NAMALWA (cell line): ENCODE results near the gene TYROBP.
"Not testable (repeated sequence)": the region's sequence is repeated elsewhere in the genome, so short reads cannot be mapped to it uniquely, and the experiment has no call there.

ENCODE experiments used
- DNase-seq: peaks from one replicate; pipeline ENCODE4 v3.0.0-alpha.2; 2015; ENCODE audit warnings: low spot score

Gene TYROBP

DNA sequence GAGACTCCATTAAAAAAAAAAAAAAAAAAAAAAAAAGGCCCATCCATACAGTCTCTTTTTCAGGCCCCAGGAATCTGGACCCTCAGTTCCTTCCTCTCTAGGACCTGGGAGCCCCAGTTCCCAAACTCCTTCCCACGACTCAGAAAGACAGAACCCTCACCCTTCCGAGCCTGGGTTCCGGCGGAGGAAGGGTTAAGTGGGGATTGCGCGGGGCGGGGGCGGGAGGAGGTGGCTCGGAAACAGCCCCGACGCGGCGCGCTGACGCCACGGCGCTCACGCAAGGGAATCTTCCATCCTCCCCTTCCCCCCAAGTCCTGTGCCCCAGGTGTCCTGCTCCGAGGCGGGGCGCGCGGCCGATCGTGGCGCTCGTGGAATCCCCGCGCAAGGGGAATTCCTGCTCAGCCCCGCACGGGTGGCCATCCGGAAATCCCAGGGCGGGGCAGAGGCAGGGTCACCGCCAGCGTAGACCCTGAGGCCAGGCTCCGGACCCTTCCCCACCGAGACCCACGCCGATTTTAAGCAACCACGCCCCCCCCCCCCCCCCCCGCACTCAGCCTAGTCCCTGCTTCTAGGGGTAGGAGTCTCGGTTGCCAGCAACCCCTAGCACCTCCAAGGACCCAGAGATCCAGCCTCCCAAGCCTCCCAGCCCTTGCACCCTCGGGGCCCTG lies 8.4 kb downstream of the TYROBP start:
- peak; percentile 94 for DNase-seq

DNA sequence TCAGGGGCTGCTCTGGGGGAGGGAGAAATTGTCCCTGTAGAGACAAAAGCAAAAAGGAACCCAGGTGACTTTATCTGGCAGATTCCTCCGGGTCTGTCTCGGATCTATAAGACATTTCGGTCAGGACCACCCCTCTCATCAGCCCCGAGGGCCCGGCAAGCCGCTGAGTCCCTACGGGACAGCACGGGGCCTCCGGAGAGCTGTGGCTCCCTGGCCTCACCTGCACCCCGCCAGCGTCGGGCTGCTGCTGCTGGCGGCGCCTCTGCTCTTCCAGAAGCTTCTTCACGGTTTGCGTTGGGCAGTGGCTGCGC lies 9.6 kb downstream of the TYROBP start:
- no peak for DNase-seq

DNA sequence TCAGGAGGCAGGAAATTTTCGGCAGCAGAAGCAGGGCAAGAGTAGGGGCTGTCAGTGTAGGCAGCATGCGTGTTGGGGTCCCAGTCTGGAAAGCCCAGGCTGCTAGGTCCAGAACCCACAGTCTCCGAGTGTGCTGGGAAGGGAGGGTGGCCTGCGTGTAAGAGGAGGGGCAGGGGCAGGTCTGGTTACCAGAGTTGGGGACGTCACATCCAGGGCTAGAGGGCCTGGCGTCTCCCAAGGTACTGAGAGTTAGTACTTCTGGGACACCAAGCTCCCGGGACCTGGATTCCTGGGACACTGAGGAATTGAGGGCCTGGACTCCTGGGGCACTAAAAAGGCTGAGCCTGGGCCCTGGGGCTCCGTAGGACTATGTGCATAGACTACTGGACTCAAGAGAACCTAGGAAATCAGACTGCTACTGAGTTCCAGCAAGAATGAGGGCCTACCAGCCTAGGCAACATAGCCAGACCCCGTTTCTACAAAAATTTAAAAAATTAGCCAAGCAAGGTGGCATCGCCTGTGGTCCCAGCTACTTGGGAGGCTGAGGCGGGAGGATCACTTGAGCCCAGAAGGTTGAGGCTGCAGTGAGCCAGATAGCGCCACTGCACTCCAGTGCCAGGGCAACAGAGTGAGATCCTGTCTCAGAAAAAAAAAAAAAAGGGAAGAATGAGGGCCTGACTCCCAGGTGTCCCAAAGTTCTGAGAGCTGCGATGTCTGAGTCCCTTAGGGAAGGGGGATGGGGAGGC lies 10.2 kb downstream of the TYROBP start:
- no peak for DNase-seq

DNA sequence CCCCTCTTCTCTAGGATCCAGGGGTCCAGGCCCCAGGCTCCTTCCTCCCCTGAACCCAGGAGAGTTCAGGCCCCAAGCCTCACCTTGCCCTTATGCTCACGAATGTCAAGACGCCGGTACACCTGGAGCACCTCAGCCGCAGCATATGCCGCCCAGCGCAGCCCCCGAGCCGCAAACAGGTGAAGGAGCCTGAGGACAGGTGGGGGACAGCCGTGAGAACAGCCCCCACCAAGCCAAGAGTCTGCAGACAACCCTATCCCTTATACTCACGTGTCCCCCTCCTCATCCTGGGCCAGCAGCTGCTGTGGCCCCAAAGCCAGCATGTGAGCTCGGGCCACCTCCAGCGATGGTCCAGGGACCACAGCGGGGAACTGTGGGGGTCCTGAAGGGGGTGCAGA lies 11.5 kb downstream of the TYROBP start:
- no peak for DNase-seq

DNA sequence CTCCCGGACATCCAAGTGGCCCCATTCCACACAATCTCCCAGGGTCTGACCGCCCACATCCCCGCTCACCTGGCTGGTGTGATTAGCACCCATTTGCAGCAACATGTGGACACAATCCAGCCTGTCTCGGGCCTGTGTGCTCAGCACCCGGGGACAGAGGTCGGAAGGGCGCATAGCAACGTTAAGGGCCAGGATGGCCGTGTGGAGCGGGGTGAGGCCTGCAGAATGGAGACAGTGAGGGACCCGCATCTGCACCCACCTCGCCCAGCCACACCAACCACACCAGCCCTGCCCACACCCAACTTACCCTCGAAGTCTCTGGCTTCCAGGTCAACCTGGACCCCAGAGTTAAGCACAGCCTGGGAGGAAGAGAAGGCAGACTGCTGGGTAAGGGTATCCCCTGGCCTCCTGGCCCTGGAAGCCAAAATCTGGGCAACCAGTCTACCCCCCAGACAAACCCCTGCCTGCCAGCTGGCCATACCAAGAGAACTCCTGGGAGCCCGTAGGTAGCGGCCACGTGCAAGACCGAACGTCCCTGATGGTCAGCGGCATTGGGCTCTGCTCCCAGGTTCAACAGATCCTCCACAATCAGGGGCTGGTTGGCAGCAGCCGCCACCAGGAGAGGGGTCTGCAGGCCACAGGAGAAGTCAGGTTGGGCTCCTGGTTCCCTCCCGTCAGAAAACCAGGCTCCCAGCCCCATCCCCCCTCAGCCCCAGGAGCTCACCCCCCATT lies 12.0 kb downstream of the TYROBP start:
- no peak for DNase-seq

DNA sequence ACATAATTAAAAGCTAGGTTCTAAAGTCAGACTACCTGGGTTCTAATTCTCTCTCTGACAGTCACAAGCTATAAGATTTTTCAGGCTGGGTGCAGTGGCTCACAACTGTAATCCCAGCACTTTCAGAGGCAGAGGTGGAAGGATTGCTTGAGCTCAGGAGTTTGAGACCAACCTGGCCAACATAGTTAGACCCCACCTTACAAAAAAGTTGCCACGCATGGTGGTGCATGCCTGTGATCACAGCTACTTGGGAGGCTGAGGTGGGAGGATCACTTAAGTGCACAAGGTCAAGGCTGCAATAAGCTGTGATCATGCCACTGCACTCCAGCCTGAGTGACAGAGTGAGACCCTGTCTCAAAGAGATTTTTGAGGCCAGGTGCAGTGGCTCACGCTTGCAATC lies 13.8 kb downstream of the TYROBP start:
- DNase-seq = no peak

DNA sequence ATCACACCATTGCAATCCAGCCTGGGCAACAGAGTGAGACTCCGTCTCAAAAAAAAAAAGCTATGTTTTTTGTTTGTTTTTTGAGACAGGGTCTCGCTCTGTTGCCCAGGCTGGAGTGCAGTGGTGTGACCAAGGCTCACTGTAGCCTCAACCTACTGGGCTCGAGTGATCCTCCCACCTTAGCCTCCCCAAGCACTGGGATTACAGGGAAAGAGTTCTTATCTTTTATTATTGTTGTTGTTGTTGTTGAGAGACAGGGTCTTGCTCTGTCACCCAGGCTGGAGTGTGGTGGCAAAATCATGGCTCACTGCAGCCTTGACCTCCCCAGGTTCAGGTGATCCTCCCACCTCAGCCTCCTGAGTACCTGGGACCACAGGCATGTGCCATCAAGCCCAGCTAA lies 16.3 kb downstream of the TYROBP start:
- DNase-seq = not testable (repeated sequence)

DNA sequence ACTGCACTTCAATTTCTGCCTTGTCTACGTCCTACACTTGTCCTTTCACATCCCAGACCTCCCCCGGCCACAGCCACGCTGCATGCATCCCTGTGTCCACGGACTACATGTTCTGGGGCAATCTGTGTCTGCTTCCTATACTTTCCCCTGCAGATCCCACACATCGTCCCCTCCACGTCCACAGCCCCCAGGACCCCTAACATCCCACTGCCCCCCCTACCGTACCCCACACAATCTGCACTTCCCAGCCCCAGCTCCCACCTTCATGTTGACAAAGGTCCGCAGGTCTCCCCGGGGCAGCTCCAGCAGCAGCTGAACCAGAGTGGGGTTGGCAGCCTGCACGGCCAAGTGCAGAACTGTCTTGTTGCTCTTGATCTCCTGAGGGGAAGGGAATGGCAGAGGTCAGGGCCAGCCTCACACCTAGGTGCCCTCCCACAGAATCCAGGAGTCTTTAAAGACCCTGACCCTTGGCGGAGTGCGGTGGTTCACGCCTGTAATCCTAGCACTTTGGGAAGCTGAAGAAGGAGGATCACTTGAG lies 17.9 kb downstream of the TYROBP start:
- no peak for DNase-seq

DNA sequence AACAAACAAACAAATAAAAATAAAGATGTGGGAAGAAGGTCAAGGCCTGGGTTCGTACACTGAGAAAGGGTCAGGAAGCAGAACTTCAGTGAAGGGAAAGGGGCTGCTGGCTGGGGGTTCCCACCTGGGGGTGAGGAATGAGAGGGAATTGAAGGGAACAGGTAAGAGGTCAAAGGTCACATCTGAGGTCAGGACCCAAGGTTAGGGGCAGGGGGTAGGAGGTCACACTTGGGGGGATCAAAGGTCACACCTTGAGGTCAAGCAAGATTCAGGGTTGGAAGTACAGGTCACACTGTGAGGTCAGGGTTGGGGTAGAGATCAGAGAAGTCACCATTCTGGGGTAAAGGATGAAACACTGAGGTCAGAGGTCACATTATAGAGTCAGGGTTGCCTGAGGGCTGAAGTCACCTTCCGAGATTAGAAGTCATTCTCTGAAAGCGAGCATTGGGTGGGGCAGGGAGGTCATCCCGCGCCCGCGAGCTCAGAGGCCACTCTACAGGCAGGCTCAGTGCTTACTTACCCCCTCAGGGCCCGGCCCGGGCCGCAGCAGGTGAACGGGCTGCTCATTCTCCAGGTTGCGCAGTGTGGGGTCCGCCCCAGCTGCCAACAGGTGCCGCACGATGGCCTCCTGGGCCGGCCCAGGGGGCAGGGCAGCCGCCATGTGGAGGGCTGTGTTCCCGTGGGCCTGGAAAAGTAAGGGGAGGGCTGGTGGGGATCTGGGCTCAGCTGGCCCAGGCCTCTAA lies 18.6 kb downstream of the TYROBP start:
- DNase-seq = no peak

DNA sequence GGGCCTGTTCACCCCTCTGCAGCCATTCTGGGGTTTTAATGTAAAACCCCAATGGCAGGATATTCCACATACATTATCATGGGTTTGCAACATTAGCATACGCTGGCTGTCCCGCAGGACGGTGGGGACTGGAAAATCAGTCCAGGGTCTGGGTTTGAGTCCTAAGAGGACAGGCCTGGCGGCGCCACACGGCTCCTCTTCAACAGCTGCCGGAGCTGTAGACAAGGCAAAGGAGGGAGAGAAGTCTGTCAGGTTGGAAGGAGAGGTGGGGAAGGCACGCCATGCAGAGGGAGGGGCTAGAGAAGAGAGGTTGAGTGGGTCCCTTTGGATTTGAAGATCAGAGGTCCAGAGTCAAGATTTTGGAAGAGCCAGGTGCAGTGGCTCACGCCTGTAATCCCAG lies 19.7 kb downstream of the TYROBP start:
- DNase-seq = no peak

DNA sequence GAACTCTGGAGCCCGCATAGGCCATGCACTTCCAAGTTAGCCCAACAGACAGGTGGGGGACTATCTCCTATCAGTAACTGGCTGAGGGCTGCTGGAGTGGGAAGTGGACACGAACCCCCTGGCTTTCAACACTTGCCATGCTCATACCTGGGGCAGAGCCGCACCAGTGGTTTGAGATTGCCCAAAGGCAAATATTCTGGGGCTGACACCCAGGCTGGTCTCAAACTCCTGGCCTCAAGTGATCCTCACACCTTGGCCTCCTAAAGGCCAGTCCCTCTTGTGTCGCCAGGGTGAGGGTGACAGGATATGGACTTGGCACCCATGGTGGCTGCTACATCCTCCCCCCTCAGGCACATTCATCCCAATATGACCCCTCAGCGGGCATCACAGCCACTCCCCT lies 20.9 kb downstream of the TYROBP start:
- DNase-seq = no peak

DNA sequence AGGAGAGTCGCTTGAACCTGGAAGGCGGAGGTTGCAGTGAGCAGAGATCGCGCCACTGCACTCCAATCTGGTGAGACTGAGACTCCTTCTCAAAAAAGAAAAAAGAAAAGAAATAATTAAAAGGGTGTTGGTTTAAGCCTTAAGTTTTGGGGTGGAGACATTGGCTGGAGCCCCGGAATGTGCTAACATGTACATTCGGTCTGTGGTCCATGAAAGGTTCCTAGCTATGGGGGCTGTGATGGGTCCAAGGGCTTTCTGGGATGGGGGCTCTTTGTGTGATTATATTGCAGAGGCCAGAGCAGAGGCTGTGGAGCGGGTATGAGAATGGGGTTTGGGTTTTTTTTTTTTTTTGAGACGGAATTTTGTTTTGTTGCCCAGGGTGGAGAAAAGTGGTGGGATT lies 22.2 kb downstream of the TYROBP start:
- no peak for DNase-seq

DNA sequence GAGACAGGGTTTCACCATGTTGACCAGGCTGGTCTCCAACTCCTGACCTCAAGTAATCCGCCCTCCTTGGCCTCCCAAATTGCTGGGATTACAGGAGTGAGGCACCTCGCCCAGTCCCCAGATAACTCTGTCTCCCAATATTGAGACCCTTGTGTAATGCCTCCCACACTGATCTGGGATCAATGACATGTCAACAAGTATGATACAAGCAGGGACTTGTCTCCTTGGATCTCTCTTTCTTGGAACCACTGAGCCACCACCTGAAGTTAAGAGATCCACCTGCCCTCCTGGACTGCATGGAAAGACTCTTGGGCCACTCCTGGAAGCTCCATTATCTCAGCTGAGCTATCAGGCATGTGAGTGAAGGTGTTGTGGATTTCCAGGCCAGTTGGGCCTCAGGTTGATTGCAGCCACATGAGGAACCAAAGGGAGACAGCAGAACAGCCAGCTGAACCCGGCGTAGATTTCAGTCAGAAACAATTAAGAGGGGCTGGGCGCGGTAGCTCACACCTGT lies 22.8 kb downstream of the TYROBP start:
- no peak for DNase-seq

DNA sequence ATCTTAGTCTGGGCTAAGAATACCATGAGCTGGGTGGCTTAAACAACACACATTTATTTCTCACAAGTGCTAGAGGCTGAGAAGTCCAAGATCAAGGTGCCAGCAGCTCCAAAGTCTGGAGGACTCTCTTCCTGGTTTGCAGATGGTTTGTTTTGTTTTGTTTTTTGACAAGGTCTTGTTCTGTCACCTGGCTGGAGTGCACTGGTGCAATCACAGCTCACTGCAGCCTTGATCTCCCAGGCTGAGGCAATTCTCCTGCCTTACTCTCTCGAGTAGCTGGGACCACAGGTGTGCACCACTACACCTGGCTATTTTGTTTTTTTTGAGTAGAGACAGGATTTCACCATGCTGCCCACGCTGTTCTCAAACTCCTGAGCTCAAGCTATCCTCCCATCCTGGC lies 24.2 kb downstream of the TYROBP start:
- peak; percentile 38 for DNase-seq

DNA sequence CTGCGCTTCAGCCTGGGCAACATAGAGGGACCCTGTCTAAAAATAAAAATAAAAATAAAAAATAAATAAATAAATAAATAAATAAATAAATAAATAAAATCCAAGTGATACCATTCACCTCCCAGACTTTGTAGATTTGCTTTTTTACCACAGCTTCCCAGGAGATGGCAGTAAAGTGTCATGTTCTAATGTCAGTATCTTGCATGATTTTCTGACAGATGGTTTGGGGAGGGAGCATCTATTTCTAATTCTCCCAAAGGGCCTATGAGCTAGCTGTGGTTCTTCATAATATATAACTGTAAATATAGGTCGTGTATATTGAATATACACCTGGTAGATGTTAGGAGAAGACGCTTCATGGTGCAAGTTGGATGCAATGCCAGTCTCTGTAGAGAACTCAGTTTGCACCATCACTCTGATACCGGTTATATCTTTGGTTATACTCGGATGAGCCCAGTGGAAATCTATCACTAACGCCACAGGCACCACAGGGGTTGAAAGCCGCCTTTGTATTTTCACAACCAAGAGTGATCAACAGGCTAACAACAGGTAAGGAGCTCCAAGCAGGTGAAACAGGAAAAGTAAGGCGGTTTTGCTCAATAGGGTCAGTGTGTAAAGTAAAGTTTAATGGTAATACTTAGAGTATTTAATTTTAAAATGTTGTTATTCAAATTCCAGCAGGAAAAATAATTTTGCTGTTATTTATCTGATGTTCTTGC lies 25.8 kb downstream of the TYROBP start:
- peak; percentile 90 for DNase-seq

DNA sequence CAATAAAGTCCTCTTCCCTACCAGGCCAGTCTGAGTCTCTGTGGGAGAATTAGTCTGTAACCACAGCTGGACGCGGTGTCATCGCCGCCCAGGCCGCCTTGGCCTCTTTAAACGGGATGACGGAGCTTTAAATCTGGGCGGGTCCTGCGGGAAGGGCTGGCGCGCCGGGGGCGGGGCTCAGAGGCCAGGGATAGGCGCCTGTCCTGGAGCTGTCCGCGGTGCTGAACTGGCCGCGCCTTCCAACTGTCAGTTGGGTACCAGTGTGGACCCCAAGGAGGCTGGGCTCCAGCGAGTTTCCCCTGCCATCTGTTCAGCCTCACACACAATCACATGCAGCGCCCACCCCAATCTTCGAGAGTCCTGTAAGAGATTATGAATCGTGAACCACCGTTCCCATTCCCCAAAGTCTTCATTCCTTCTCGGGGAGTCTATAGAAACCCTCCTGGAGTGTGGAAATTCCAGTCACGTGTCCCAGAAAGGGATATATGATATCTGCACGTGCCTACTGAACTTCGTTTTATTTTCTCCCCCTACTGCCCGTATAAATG lies 28.3 kb downstream of the TYROBP start:
- DNase-seq = peak; percentile 46

DNA sequence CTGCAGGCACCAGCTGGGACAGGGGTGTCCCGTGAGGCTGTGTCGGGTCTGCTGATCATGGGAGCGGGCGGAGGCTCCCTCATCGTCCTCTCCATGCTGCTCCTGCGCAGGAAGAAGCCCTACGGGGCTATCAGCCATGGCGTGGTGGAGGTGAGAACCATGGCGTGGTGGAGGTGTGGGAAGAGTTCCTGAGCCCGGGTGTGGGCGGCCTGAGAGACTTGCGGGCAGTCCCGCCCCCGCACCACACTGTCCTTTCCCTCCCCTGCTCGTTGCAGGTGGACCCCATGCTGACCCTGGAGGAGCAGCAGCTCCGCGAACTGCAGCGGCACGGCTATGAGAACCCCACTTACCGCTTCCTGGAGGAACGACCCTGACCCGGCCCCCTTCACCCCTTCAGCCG lies 29.0 kb downstream of the TYROBP start:
- no peak for DNase-seq

DNA sequence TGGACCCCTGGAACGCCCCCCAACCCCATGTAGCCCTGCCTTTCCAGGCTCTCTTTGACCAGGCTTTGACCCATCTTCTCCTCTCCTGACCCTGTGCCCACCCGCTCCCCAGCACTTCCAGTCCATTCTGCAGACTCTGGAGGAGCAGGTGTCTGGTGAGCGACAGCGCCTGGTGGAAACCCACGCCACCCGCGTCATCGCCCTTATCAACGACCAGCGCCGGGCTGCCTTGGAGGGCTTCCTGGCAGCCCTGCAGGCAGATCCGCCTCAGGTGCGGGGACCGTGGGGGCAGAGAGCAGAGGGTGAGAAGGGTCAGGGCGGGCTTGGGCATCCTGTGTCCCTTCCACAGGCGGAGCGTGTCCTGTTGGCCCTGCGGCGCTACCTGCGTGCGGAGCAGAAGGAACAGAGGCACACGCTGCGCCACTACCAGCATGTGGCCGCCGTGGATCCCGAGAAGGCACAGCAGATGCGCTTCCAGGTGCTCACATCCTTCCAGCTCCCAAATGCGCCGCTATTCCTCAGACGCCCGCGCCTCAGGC lies 33.6 kb downstream of the TYROBP start:
- no peak for DNase-seq

DNA sequence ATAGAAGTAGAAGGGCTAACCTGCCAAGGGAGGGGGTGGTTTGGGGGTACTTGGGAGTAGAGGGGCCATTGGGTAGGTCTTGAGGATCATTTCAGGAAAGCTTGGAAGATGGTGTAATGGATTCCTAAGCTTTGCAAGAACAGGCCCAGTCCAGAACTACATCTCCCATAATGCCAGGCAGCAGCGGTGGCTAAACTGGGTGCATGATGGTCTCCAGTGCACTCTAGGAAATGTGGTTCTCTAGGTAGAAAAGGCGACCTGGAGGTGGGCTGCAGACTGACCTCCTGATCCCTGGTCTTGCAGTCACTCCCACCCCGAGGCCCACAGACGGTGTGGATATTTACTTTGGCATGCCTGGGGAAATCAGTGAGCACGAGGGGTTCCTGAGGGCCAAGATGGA lies 35.9 kb downstream of the TYROBP start:
- no peak for DNase-seq

DNA sequence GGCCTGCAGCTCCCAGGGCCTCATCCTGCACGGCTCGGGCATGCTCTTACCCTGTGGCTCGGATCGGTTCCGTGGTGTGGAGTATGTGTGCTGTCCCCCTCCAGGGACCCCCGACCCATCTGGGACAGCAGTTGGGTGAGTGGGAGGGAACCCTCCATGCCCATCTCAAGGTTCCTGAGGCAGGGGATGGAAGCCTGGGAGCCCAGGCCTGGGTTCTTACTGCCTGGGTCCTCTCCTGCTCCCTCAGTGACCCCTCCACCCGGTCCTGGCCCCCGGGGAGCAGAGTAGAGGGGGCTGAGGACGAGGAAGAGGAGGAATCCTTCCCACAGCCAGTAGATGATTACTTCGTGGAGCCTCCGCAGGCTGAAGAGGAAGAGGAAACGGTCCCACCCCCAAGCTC lies 36.5 kb downstream of the TYROBP start:
- no peak for DNase-seq

DNA sequence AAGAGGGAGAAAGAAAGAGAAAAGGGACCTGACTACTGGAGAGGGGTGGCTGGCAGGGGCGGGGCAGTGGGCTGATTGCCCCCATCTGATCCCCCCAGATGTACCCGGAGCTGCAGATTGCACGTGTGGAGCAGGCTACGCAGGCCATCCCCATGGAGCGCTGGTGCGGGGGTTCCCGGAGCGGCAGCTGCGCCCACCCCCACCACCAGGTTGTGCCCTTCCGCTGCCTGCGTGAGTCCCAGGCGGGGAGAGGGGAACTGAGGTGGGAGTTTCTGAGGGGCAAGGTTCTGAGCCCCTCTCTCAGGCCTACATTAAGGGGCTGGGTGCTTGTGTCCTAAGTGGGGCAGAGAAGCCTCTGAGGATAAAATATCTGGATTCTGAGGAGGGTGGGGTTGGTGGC lies 37.3 kb downstream of the TYROBP start:
- DNase-seq = no peak
